H1 (cell line): Measurements from ENCODE around the gene ADGRF1. TPM values are rescaled to one million over a fixed set of nuclear protein-coding genes. Genes with fewer than 3 reads are reported as not detected.

Experiments used
- CHD7 ChIP-seq: fragments of 300-600 bp; sonication (generic); IDR thresholded peaks from 2 replicates; pipeline ENCODE4 v1.7.1; 2012; ENCODE audit warnings: low read length, moderate library complexity, mild to moderate bottlenecking, inconsistent platforms; ENCODE audit not compliant: insufficient replicate concordance
- polyA plus RNA-seq, 7 experiments: library from polyadenylated mRNA; depleted of rRNA in 3 of 7; stranded (reverse) in 5 of 7; unstranded in 2 of 7; fragments of >200 nt in 5 of 7; fragments of 200-250 nt in 2 of 7; gene quantifications; 1 replicate in 5 of 7; 2 replicates in 1 of 7; 4 replicates in 1 of 7; pipeline versions ENCODE4 v1.2.1 to v1.2.3, GENCODE V29; 2011 to 2013; ENCODE audit warnings: missing spikeins in 2 of 7, mixed read lengths in 2 of 7
- total RNA-seq: library from RNA; stranded (reverse); fragmentation: NEBNext Ultra II Directional; extraction: Animal tissue kit (Norgen Biotek cat#: 25700); gene quantifications from 2 replicates; pipeline ENCODE4 v1.2.1, GENCODE V29; 2021

The ADGRF1 gene
- total and polyA plus RNA-seq, 2 of the 8 experiments (the other 6 are each of a cell fraction or from before 2014, with no cell fraction given), result not detected

GRCh38 chr6:47043286-47043685 lies 1.2 kb upstream of the ADGRF1 start (continued):
- no peak for TF ChIP-seq CHD7
- TF ChIP-seq, all 59 proteins: peak for 0
